Upper lobe of right lung (tissue), 1 donor: ENCODE results near the gene AMER3. TPM values are rescaled to one million over a fixed set of nuclear protein-coding genes. Genes with fewer than 3 reads are reported as not detected.
"Not testable (repeated sequence)": the region's sequence is repeated elsewhere in the genome, so short reads cannot be mapped to it uniquely, and the experiment has no call there.

Experiments
- ATAC-seq: fragments of 200-7000 bp; cut with Tn5 transposase; one replicate; pipeline ENCODE4 v1.9.1; 2020; ENCODE audit warnings: mild to moderate bottlenecking, moderate library complexity
- DNase-seq: peaks from one replicate; pipeline ENCODE4 v3.0.0-alpha.2; 2020
- H3K27ac ChIP-seq: fragments of 200-600 bp; one replicate; pipeline ENCODE4 v1.8.0; 2022
- H3K27me3 ChIP-seq: fragments of 200-600 bp; one replicate; pipeline ENCODE4 v1.8.0; 2022; ENCODE audit warnings: mild to moderate bottlenecking
- H3K36me3 ChIP-seq: fragments of 200-600 bp; one replicate; pipeline ENCODE4 v1.8.0; 2022
- H3K4me1 ChIP-seq: fragments of 200-600 bp; one replicate; pipeline ENCODE4 v1.8.0; 2022
- H3K4me3 ChIP-seq: fragments of 200-600 bp; one replicate; pipeline ENCODE4 v1.8.0; 2022; ENCODE audit warnings: mild to moderate bottlenecking
- H3K9me3 ChIP-seq: fragments of 200-600 bp; one replicate; pipeline ENCODE4 v1.8.0; 2022
- CTCF ChIP-seq: fragments of 200-600 bp; IDR thresholded peaks from one replicate; pipeline ENCODE4 v1.8.0; 2022; ENCODE audit warnings: antibody characterized with exemption
- intact Hi-C: fragments of 100-400 bp; cut with DNase I; formaldehyde crosslinking; loops from one replicate; pipeline ENCODE4 v1.11.0; 2022
- long read RNA-seq: library from polyadenylated mRNA; unstranded; transcript quantifications from one replicate; pipeline ENCODE4 v2.0.0, GENCODE V29; 2021
- total RNA-seq: library from RNA; stranded (reverse); fragmentation: NEBNext Ultra II Directional; extraction: Animal tissue kit (Norgen Biotek cat#: 25700); gene quantifications from one replicate; pipeline ENCODE4 v1.2.1, GENCODE V29; 2021
- donor health status: DM: no; HTN: yes; CAD: no; lungs with severe emphysema.

AMER3 gene
- not detected for total RNA-seq
- long read RNA-seq, result 0 reads

GRCh38 chr2:130755256-130756052, at the start of gene AMER3:
Gene AMER3, plus strand, starts transcription at chr2:130755540. Its CDS starts 6,533 bp downstream, at chr2:130762073.
- Histone ChIP-seq H3K4me3 (no peak within 1 kb of the TSS), H3K9me3 (no peaks in the 10 kb centered on the region), H3K27ac (no peak within 1 kb of the TSS), H3K4me1 (no peaks in the 10 kb centered on the region), H3K27me3 (peaks cover 42% of the 10 kb centered on the region), H3K36me3 (no peaks in the 10 kb centered on the region)
- DNase-seq (no peak), ATAC-seq (peak; percentile 36)
- intact Hi-C loops, result no loop called here
- no peak for TF ChIP-seq CTCF

DNA sequence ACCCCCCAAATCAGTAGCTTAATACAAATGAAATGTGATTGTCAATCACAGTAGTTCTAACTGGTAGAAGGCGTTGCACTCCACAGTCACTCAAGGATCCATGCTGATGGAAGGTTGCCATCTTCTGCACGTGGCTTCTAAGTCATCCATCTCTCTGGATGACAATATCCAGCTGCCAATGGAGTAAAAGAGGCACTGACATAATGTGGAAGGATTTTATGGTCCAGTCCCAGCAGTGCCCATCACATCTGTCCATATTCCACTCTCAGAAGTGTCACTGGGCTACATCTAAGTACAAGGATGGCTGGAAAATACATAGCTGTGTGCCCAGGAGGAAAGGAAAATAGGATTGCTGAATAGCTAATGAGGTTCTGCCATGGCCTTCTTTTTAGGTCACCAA, 40.5 kb upstream of the AMER3 start:
- ATAC-seq, H3K36me3 ChIP-seq, H3K27ac ChIP-seq, H3K4me1 ChIP-seq, H3K9me3 ChIP-seq, intact Hi-C loops, DNase-seq, H3K27me3 ChIP-seq, H3K4me3 ChIP-seq: not testable (repeated sequence)

DNA sequence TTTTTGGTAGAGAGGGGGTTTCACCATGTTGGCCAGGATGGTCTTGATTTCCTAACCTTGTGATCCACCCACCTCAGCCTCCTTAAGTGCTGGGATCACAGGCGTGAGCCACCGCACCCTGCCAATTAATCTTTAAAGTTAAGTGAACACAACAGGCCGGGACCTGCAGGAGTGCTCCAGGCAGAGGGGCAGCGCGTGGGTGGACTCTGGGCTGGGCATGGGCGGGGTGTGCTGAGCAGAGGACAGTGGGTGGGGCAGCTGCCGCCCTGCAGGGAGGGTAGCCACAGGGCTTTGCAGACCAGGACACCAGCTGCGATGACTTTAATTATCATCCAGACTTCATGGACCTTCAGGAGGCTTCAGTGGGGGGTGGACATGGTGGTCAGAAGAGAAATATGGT, 35.3 kb upstream of the AMER3 start:
- ATAC-seq (no peak), DNase-seq (no peak)
- H3K4me3 ChIP-seq, result no peak overlapping the region
- H3K27ac ChIP-seq, result no peak overlapping the region
- no peaks in the 10 kb centered on the region for H3K9me3 ChIP-seq
- no peaks in the 10 kb centered on the region for H3K4me1 ChIP-seq
- TF ChIP-seq CTCF, result no peak
- no peaks in the 10 kb centered on the region for H3K36me3 ChIP-seq
- H3K27me3 ChIP-seq, result no peaks in the 10 kb centered on the region
- intact Hi-C loops, result no loop called here

- H3K27me3 ChIP-seq, result no peaks in the 10 kb centered on the region
- intact Hi-C loops, result no loop called here
- DNase-seq, result no peak
- TF ChIP-seq CTCF, result no peak
- no peak for ATAC-seq
- no peak overlapping the region for H3K27ac ChIP-seq
- H3K4me1 ChIP-seq, result no peaks in the 10 kb centered on the region
- H3K36me3 ChIP-seq, result no peaks in the 10 kb centered on the region
- no peaks in the 10 kb centered on the region for H3K9me3 ChIP-seq
- H3K4me3 ChIP-seq, result no peak overlapping the region
Observed at GRCh38 chr2:130720528-130720927, 34.8 kb upstream of the AMER3 start.

DNA sequence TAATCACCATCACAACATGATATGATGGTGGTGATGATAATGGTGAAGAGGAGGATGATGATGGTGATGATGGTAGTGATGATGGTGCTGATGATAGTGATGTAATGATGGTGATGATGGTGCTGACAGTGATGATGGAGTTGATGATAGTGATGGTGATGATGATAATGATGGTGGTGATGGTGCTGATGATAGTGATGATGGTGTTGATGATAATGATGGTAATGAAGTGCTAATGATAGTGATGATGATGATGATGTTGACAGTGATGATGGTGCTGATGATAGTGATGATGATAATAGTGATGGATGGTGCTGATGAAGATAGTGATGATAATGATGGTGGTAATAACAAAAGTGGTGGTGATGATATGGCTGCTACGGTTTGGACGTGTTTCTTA, 30.9 kb upstream of the AMER3 start:
- H3K9me3 ChIP-seq, result no peaks in the 10 kb centered on the region
- ATAC-seq, result no peak
- peaks cover 13% of the 10 kb centered on the region for H3K4me1 ChIP-seq
- no peaks in the 10 kb centered on the region for H3K36me3 ChIP-seq
- DNase-seq, result no peak
- intact Hi-C loops, result no loop called here
- no peaks in the 10 kb centered on the region for H3K27me3 ChIP-seq
- H3K27ac ChIP-seq, result no peak overlapping the region
- H3K4me3 ChIP-seq, result no peak overlapping the region
- TF ChIP-seq CTCF, result no peak

- intact Hi-C loops, result no loop called here
- Histone ChIP-seq H3K27me3 (no peaks in the 10 kb centered on the region), H3K9me3 (no peaks in the 10 kb centered on the region), H3K4me3 (peak overlapping the region; percentile 60), H3K4me1 (peaks cover 13% of the 10 kb centered on the region), H3K27ac (peak overlapping the region; percentile 65), H3K36me3 (no peaks in the 10 kb centered on the region)
- no peak for TF ChIP-seq CTCF
- DNase-seq, result no peak
- no peak for ATAC-seq
Observed at GRCh38 chr2:130726614-130727180, 28.6 kb upstream of the AMER3 start.
